ENCODE measurements around the gene SBF2.

GRCh38 chr11:9757809-9758636, 536.0 kb downstream of the SBF2 start:
- TF ChIP-seq CTCF (IDR thresholded peaks at IDR 0.05; ENCODE audit: low read depth, low read length) (peak; percentile 12), POLR2A (IDR thresholded peaks at IDR 0.05; ENCODE audit: extremely low read depth, insufficient read length) (peak; percentile 50)
